HG03280 (cell line): Measurements from ENCODE around the gene NEGR1.
"Not testable (repeated sequence)": the region's sequence is repeated elsewhere in the genome, so short reads cannot be mapped to it uniquely, and the experiment has no call there.

Source experiments
- ATAC-seq: cut with Tn5 transposase; IDR thresholded peaks from one replicate; pipeline ENCODE4 v1.9.1; 2021; ENCODE audit warnings: mild to moderate bottlenecking, moderate library complexity; ENCODE audit not compliant: unreplicated experiment

Gene NEGR1

DNA sequence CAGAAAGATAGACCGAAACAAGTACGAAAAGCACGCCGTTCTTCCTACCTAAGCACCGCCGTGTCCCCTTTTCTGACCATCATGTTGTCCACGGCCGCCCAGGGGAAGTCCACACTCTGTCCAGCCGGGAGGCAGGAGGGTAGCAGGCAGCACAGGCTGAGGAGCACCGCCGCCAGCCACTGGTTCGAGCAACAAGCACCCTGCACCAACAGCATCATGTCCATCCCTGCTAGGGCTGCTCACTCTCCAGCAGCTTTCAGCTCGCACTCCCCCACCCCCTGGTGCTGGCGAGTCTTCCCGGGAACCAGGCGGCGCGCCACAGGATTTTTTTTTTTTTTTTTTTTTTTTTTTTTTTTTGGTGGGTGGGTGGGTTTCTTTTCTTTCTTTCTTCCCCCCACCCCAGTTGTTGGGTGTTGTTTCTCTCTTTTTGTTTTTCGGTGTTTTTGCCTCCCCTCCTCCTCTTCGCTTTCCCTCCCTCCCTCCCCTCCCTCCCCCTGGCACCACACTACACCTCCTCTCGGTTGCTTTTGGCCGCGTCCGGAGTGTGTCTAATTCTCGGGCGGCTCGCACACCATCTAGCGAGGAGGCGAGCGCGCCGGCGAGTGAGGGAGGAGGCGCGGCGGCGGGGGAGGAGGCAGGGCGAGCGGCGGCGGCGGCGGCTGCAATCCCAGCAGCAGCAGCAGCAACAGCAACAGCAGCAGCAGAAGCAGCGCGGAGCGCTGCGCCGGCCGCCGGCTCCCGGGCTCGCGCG, at the start of gene NEGR1:
Gene NEGR1 (minus strand): TSS at position 269 of the 751 bp plus-strand sequence.
- ATAC-seq, result peak; percentile 73

DNA sequence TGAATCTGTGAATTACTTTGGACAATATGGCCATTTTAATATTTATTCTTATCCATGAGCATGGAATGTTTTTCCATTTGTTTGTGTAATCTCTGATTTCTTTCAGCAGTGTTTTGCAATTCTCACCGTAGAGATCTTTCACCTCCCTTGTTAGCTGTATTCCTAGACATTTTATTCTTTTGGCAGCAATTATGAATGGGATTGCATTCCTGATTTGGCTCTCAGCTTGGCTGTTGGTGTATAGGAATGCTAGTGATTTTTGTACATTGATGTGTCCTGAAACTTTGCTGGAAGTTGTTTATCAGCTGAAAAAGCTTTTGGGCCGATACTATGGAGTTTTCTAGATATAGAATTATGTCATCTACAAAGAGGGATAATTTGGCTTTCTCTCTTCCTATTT, 44.2 kb upstream of the NEGR1 start:
- no peak for ATAC-seq

GRCh38 chr1:72324451-72324850, 42.1 kb upstream of the NEGR1 start:
- ATAC-seq, result no peak

DNA sequence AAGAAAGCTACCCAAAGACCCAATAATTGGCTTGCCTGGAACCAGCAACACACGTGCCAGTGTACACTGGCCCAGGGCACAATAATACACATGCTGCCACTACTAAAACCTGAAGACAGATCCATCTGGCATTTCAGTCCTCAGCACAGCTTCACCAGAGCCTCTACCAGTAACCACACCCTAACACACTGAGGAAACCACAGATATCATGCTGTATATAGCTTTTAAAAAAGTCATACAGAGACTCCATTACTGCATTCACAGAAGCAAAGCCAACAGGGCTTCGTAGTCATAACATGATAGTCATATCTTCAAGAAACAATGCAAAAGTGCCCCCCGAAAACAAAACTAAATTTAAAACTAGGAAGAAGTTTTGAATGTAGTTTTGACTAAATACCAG, 40.6 kb upstream of the NEGR1 start:
- ATAC-seq, result no peak

- no peak for ATAC-seq
These were observed 14.2 kb upstream of the NEGR1 start for GRCh38 chr1:72296501-72296900.

DNA sequence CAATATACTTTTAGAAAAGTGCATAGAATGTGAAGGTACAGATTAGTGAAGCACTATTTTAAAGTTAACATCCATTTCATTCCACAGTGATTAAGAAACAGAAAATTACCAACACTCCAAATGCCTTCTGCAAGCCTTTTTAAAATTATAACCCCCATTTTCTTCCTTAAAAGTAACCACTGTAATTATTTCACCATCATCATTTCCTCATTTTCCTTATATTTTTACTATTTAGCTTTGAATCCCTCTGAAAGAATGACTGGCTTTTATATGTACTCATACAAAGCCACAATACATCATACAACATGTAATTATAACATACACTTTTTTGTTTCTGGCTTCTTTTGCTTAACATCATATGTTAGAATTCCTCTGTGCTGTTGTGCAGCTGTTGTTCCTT, 6.5 kb upstream of the NEGR1 start:
- ATAC-seq, result no peak

DNA sequence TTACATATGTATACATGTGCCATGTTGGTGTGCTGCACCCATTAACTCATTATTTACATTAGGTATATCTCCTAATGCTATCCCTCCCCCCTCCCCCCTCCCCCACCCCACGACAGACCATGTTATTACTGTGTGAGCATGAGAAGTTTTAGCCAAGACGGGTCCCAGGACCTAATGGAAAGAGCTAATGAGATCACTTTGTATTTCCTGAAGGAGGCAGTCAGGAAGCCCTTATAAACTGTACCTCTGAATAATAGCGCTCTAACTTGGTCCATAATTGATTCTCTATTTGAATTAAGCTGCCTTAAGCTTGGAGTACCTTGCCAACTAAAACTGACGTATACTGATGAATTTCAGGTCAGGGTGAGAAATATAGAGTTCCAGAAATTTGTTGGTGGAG, 4.1 kb upstream of the NEGR1 start:
- ATAC-seq, result no peak

DNA sequence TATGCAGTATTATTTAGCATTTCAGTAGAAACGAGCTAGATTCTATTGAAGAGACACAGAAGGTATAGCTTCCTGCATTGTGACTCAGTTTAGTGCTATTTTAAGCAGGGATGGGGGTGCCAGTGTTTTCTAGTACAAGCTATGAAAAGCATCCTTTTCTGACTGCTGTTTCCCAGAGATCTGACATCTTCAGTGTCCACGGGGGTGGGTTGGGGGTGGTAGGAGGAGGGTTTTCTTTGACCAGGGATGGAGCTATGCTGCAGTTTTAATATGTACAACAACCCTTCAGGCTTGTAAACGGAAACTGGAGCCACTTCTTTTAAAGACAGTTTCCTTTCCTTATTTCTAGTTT, 2.7 kb upstream of the NEGR1 start:
- no peak for ATAC-seq

- ATAC-seq, result peak; percentile 55
These were observed 2.2 kb upstream of the NEGR1 start for GRCh38 chr1:72284348-72285073.

- no peak for ATAC-seq
These were observed 1.7 kb upstream of the NEGR1 start for GRCh38 chr1:72284084-72284347.

DNA sequence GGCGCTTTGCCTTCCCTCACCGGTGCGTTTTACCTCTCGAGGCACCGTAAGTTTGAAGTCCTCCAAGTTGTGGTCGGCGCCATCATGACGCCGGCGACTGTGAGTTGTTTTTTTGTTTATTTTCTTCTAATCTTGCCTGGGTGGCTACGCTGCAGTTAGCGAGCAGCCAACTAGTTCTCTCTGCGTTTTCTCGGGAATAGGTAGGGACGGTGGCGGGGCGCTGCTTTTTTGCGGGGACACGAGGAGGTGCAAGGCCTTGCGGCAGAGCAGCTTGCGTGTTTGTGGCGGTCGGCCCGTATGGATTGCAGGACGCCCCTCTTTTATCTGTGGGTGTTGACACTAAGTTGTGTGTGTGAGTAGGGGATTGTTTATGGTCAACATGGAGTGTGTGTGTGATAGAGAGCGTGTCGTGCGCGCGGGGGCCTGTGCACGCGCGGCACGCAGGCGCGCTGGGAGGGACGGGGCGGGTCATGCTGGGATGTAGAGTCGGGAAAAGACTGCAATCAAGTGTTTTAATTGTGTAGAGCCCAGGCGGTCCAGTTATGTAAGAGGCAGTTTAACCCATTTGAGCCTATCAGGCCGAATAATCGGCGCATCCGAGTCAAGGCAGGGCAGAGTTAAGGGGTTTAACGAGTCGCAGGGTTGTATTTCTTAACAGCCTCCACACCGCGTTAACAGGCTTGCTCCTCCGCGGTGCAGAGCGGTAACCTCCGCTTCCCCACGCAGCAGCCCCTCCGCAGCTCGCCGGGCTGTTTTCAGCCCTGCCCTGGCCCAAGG, 1.2 kb upstream of the NEGR1 start:
- no peak for ATAC-seq

GRCh38 chr1:72283022-72283306, 625 bp upstream of the NEGR1 start:
- peak; percentile 16 for ATAC-seq

DNA sequence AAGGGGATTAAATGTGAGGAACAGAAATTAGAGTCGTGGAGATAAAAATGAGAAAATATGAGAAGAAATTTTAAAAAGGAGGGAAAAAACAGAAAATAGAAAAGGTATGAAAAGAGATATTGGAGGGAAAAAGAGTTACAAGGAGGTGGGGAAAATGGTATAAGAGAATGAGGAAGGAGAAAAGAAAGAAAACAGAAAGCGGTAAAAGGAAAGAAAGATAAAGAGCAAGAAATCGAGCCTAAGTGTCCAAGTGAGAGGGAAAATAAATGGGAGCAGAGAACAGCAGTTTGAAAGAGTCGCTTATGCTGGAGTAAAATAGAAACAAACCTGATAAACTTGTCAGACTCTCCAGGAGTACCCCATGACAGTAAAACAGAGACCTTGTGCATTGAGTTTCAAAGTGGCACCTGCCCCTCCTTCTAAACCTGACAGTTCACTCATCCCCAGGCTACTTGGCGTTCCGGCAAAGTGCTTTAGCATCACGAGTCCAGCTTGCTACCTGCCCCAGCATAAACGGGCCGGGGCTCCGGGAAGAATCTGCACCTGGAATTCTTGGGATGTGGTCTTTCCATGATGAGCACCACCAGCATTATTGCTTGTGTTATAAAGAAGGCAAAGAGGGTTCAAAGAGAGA, 585 bp downstream of the NEGR1 start:
- no peak for ATAC-seq

GRCh38 chr1:72281144-72281543, 1.2 kb downstream of the NEGR1 start:
- no peak for ATAC-seq

DNA sequence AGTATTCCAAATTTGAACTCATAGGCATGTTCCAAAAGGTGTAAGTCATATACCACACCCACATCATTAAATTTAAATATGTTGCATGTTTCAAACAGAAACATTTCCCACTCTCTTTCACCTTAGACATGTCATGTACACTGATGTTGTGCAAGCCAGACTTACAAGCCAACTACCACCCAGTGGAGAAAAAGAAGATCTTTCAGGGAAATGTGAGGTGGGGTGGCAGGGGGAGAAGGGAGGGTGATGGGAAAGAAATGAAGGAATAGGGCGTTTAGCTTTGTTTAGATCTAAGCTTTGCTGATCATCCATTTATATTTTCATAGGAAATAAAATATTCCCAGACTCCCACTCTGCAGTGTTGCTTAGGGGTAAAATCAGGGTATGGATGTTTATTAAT, 1.6 kb downstream of the NEGR1 start:
- ATAC-seq, result no peak

GRCh38 chr1:72280131-72280530, 2.2 kb downstream of the NEGR1 start:
- ATAC-seq, result no peak

- no peak for ATAC-seq
These were observed 3.9 kb downstream of the NEGR1 start for GRCh38 chr1:72278461-72278860.

- ATAC-seq, result no peak
These were observed 10.7 kb downstream of the NEGR1 start for GRCh38 chr1:72271555-72272085.

- no peak for ATAC-seq
These were observed 19.6 kb downstream of the NEGR1 start for GRCh38 chr1:72262735-72263134.

DNA sequence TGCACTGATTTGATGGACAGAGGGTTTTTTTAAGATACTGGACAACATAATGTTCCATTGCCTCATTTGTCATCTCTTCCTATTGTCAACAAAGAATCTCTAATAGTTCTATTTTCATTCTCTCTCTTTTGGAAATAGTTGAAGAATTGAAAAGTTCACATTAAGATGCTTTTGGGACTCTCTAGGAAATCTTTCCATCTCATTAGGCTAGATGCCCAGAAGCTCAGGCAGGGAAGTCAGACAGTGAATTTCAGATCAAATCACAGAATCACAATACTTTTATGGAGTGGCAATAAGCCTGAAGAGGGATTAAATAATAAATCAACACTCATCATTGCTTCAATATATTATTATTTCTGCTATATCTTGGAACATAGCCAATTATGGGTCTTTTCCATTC, 29.2 kb downstream of the NEGR1 start:
- ATAC-seq, result no peak

DNA sequence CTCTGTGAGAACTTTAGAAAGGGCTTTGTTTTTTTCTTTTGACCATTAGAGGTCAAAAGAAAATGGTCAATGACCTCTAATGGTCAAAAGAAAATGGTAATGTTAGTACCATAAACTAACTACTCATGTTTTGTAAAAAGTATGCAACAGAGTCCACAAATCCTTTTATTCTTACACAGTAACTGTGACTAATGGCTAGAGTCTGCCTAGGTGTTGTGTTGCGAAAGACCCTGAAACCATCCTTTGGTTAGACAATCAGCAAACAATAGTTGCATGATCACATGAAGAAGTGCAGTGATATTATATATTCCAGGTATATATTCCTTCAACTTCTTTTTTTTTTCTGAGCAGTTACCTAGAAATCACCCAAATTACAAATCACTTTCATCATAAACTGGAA, 40.9 kb downstream of the NEGR1 start:
- ATAC-seq, result no peak

DNA sequence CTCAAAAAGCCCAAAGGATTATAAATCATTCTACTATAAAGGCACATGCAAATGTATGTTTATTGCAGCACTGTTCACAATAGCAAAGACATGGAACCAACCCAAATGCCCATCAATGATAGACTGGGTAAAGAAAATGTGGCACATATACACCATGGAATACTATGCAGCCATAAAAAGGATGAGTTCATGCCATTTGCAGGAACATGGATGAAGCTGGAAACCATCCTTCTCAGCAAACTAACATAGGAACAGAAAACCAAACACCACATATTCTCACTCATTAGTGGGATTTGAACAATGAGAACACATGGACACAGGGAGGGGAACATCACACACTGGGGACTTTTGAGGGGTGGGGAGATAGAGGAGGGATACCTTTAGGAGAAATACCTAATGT, 46.4 kb downstream of the NEGR1 start:
- ATAC-seq, result not testable (repeated sequence)
